Tibial nerve (tissue), 4 donors: ENCODE data around the gene MED7. TPM values are rescaled to one million over a fixed set of nuclear protein-coding genes. Genes with fewer than 3 reads are reported as not detected.

Experiments used
- DNase-seq, 2 donors: peaks; one replicate each; pipeline ENCODE4 v3.0.0-alpha.2; 2019; ENCODE audit warnings: low spot score in 2 of 2
- H3K27ac ChIP-seq, 4 donors: fragments of 200-600 bp; sonication (generic) in 3 of 4; one replicate each; pipeline ENCODE4 v1.5.1; 2017 to 2019; ENCODE audit warnings: mild to moderate bottlenecking in 1 of 4
- H3K27me3 ChIP-seq, 2 donors: fragments of 200-600 bp; sonication (generic) in 1 of 2; one replicate each; pipeline versions ENCODE4 v1.5.1 to v1.6.0; 2017 to 2019
- H3K36me3 ChIP-seq, 3 donors: fragments of 200-600 bp; sonication (generic); one replicate each; pipeline ENCODE4 v1.5.1; 2018 to 2019
- H3K4me1 ChIP-seq, 4 donors: fragments of 200-600 bp; sonication (generic) in 3 of 4; one replicate each; pipeline ENCODE4 v1.5.1; 2017 to 2019
- H3K4me3 ChIP-seq, 4 donors: fragments of 200-600 bp; sonication (generic) in 3 of 4; one replicate each; pipeline ENCODE4 v1.5.1; 2017 to 2019; ENCODE audit warnings: mild to moderate bottlenecking in 1 of 4, moderate library complexity in 1 of 4
- H3K9me3 ChIP-seq, 4 donors: fragments of 200-600 bp; sonication (generic) in 3 of 4; one replicate each; pipeline ENCODE4 v1.5.1; 2017 to 2019
- CTCF ChIP-seq, 5 experiments: fragments of 200-600 bp in 3 of 5; fragments of 450-650 bp in 2 of 5; sonication (generic) in 3 of 5; IDR thresholded peaks; one replicate each; pipeline ENCODE4 v1.5.1; 2016 to 2019; ENCODE audit warnings: antibody characterized with exemption in 5 of 5, mild to moderate bottlenecking in 3 of 5, moderate library complexity in 2 of 5
- EP300 ChIP-seq, 2 donors: sonication (generic); formaldehyde crosslinking; IDR thresholded peaks; one replicate each; pipeline ENCODE4 v1.6.1; 2017; ENCODE audit warnings: antibody characterized with exemption in 2 of 2, mild to moderate bottlenecking in 1 of 2
- POLR2A ChIP-seq, 2 donors: fragments of 450-650 bp; IDR thresholded peaks; one replicate each; pipeline ENCODE4 v1.6.1; 2017; ENCODE audit warnings: antibody characterized with exemption in 2 of 2, mild to moderate bottlenecking in 2 of 2, moderate library complexity in 2 of 2
- WGBS, 2 donors: methylation state at CpG; one replicate each; pipeline ENCODE4 v1.1.5; 2018; 5-methylcytosine and 5-hydroxymethylcytosine counted together
- total RNA-seq, 4 donors: library from RNA; depleted of rRNA; stranded (reverse); fragments of >200 nt; gene quantifications; one replicate each; pipeline ENCODE4 v1.1.0, GENCODE V29; 2016

The MED7 gene
- total RNA-seq, 4 donors from 2014 or later, result 5.9 to 15.7 (median 12.3) TPM

GRCh38 chr5:157137691-157138090 lies 5.0 kb downstream of the MED7 start:
- DNase-seq, result no peak
- H3K27me3 ChIP-seq, result no peaks in the 10 kb centered on the region
- H3K27ac ChIP-seq, result no peak overlapping the region
- WGBS, 2 donors, result 86 to 97% methylated on average over 6 of the region's 6 CpGs
- H3K36me3 ChIP-seq, result peaks cover 0 to 42% (median 0%) of the 10 kb centered on the region in 3 donors
- H3K4me3 ChIP-seq, result no peak overlapping the region
- H3K9me3 ChIP-seq, result peaks cover 0 to 8% (median 0%) of the 10 kb centered on the region in 4 donors
- TF ChIP-seq CTCF (IDR thresholded peaks at IDR 0.05) (no peak), POLR2A (IDR thresholded peaks at IDR 0.05) (no peak), EP300 (IDR thresholded peaks at IDR 0.05) (no peak)
- H3K4me1 ChIP-seq, result peaks cover 0 to 13% (median 9%) of the 10 kb centered on the region in 4 donors

DNA sequence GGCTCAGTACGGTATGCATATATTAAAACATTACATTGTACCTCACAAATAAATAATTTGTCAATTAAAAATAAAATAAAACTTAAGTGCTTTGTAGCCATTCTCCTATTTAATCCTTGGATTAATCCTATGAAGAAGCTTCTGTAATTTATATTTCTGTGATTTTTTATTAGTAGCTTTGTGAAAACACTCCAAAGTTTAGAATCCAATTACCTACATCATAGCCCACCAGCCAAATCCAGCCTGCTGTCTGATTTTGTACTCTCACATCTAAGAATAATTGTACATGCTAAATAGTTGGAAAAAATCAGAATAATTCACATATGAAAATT lies 10.4 kb downstream of the MED7 start:
- Histone ChIP-seq H3K27ac (no peak overlapping the region), H3K36me3 (peaks cover 0 to 12% (median 0%) of the 10 kb centered on the region in 3 donors), H3K4me1 (no peaks in the 10 kb centered on the region), H3K4me3 (no peak overlapping the region), H3K27me3 (no peaks in the 10 kb centered on the region), H3K9me3 (peaks cover 0 to under 1% (median 0%) of the 10 kb centered on the region in 4 donors)
- DNase-seq, result no peak
- 38 to 39% methylated on average over 1 of the region's 1 CpG for WGBS, 2 donors
- no peak for TF ChIP-seq POLR2A (IDR thresholded peaks at IDR 0.05)
- no peak for TF ChIP-seq CTCF (IDR thresholded peaks at IDR 0.05)
- no peak for TF ChIP-seq EP300 (IDR thresholded peaks at IDR 0.05)

DNA sequence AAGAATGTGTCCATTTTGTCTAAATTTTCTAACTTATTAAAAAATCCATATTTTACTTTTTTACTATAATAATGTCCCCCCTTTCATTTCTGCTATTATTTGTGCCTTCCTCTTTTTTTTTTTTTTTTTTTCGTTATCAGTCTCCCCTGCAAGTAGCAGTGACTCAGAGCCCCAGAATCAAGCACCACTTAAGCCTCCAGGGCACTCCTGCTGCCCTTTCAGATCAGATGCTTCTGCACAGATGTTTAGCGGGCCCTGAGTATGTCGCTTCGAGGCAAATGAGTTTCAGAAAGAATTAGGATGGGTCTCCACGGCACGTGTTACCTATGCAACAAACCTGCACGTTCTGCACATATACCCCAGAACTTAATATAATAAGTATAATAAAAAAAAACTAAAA lies 11.7 kb downstream of the MED7 start:
- H3K9me3 ChIP-seq, result no peaks in the 10 kb centered on the region
- no peaks in the 10 kb centered on the region for H3K4me1 ChIP-seq
- 79 to 81% methylated on average over 7 of the region's 7 CpGs for WGBS, 2 donors
- DNase-seq, result no peak
- H3K27me3 ChIP-seq, result no peaks in the 10 kb centered on the region
- no peaks in the 10 kb centered on the region for H3K36me3 ChIP-seq
- TF ChIP-seq POLR2A (IDR thresholded peaks at IDR 0.05) (no peak), CTCF (IDR thresholded peaks at IDR 0.05) (no peak), EP300 (IDR thresholded peaks at IDR 0.05) (no peak)
- H3K4me3 ChIP-seq, result no peak overlapping the region
- no peak overlapping the region for H3K27ac ChIP-seq

GRCh38 chr5:157121709-157122108 lies 21.0 kb downstream of the MED7 start:
- H3K27ac ChIP-seq, result no peak overlapping the region
- peaks cover 0 to 7% (median 0%) of the 10 kb centered on the region in 3 donors for H3K36me3 ChIP-seq
- no peaks in the 10 kb centered on the region for H3K4me1 ChIP-seq
- peaks cover 0 to 17% (median 3%) of the 10 kb centered on the region in 4 donors for H3K9me3 ChIP-seq
- no peak overlapping the region for H3K4me3 ChIP-seq
- no peak for DNase-seq
- H3K27me3 ChIP-seq, result no peaks in the 10 kb centered on the region
- no peak for TF ChIP-seq EP300 (IDR thresholded peaks at IDR 0.05)
- TF ChIP-seq POLR2A (IDR thresholded peaks at IDR 0.05), result no peak
- TF ChIP-seq CTCF (IDR thresholded peaks at IDR 0.05), result no peak

GRCh38 chr5:157120102-157120501 lies 22.6 kb downstream of the MED7 start:
- Histone ChIP-seq H3K4me3 (no peak overlapping the region), H3K27ac (no peak overlapping the region), H3K27me3 (no peaks in the 10 kb centered on the region), H3K36me3 (peaks cover 0 to 7% (median 0%) of the 10 kb centered on the region in 3 donors), H3K9me3 (peaks cover 0 to 17% (median 3%) of the 10 kb centered on the region in 4 donors), H3K4me1 (no peaks in the 10 kb centered on the region)
- no peak for DNase-seq
- 17 to 100% methylated on average over 1 of the region's 1 CpG for WGBS, 2 donors
- TF ChIP-seq EP300 (IDR thresholded peaks at IDR 0.05) (no peak), POLR2A (IDR thresholded peaks at IDR 0.05) (no peak), CTCF (IDR thresholded peaks at IDR 0.05) (no peak)
